GM19238 (cell line): ENCODE data around the gene NEU1.
"Not testable (repeated sequence)": the region's sequence is repeated elsewhere in the genome, so short reads cannot be mapped to it uniquely, and the experiment has no call there.

Experiments used
- DNase-seq: peaks from one replicate; pipeline ENCODE4 v3.0.0; 2011; ENCODE audit warnings: low spot score; ENCODE audit not compliant: insufficient read length

Gene NEU1

GRCh38 chr6:31820399-31820798 is 42.2 kb downstream of the NEU1 start:
- DNase-seq: not testable (repeated sequence)

DNA sequence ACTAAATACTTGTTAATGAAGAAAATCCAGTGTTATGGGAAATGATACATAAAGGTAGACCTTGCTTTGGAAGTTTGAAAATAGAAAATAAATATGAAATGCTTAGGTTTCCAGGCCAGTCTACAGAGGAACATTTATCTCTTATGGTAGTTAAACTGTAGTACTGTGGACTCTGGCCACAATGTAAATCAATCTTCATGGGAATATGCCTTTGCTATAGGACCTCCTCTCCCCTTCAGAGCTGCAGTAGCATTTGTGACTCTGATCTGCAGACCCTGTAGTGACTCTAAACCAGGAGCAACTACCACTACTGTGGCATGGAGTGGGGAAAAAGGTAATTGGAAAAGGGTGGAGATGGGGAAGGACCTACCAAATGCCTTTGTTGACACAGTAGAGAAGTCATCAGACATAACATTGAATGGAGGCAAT is 42.7 kb downstream of the NEU1 start:
- DNase-seq: no peak

GRCh38 chr6:31817929-31818511 is 44.6 kb downstream of the NEU1 start:
- not testable (repeated sequence) for DNase-seq

GRCh38 chr6:31817133-31817928 is 45.3 kb downstream of the NEU1 start:
- not testable (repeated sequence) for DNase-seq

DNA sequence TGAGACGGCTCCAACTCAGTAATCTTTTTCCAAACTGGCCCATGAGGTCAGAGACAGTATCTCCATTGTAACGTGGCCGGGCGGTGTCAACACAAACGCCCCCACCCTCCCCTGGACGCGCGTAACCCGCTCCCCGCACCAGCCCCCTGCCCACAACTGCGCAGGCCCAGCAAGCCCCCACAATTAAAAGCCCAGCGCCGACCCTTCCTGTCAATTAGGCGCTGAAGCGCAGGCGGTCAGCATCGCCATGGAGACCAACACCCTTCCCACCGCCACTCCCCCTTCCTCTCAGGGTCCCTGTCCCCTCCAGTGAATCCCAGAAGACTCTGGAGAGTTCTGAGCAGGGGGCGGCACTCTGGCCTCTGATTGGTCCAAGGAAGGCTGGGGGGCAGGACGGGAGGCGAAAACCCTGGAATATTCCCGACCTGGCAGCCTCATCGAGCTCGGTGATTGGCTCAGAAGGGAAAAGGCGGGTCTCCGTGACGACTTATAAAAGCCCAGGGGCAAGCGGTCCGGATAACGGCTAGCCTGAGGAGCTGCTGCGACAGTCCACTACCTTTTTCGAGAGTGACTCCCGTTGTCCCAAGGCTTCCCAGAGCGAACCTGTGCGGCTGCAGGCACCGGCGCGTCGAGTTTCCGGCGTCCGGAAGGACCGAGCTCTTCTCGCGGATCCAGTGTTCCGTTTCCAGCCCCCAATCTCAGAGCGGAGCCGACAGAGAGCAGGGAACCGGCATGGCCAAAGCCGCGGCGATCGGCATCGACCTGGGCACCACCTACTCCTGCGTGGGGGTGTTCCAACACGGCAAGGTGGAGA is 47.4 kb downstream of the NEU1 start, which contains the start of the genes HSPA1A and HSPA1L:
Gene HSPA1A, plus strand, starts transcription at position 519 of the 814 bp plus-strand sequence. Its CDS starts 214 bp downstream, at position 733.
Gene HSPA1L, minus strand, starts transcription at position 259 of the 814 bp plus-strand sequence. CDS start 3,311 bp downstream, outside the sequence.
- DNase-seq: peak; percentile 49

GRCh38 chr6:31814677-31815024 is 48.0 kb downstream of the NEU1 start:
- peak; percentile 65 for DNase-seq

- DNase-seq: no peak
These were observed 49.2 kb downstream of the NEU1 start for GRCh38 chr6:31813465-31813849.

DNA sequence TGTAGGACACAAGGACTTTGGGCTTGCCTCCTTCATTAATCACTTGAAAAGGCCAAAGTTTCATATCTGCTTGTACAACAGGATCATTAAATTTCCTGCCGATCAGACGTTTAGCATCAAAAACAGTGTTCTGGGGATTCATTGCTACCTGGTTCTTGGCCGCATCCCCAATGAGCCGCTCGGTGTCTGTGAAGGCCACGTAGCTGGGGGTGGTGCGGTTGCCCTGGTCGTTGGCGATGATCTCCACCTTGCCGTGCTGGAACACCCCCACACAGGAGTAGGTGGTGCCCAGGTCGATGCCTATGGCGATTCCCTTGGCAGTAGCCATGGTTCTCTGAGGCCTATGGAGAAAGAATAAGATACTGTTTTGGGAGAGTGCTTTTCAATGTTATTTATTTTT is 51.0 kb downstream of the NEU1 start:
- no peak for DNase-seq

DNA sequence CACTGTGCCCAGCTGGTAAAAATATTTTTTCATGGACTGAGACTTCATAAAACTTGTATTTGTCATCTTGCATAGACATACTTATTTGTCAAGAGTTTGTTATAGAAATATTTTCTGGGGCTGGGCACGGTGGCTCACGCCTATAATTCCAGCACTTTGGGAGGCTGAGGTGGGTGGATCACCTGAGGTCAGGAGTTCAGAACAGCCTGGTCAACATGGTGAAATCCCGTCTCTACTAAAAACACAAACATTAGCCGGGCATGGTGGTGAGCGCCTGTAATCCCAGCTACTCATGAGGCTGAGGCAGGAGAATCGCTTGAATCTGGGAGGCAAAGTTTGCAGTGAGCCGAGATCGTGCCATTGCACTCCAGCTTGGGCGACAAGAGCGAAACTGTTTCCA is 54.0 kb downstream of the NEU1 start:
- not testable (repeated sequence) for DNase-seq
